HepG2 (cell line): Measurements from ENCODE around the gene TEK. TPM values are rescaled to one million over a fixed set of nuclear protein-coding genes. Genes with fewer than 3 reads are reported as not detected.

Experiments used
- ATAC-seq: fragments of 200-7000 bp; cut with Tn5 transposase; 3 replicates; pipeline ENCODE4 v1.9.1; 2020; ENCODE audit warnings: mild to moderate bottlenecking, moderate library complexity
- BruUV-seq: library from RNA; stranded (reverse); fragments of 400-500 nt; replicated peaks from 2 replicates; lab custom pipeline; 2021; lab: Mats Ljungman, UMichigan
- CTCF ChIA-PET: fragments of 300-600 bp; formaldehyde crosslinking; extraction: SDS; loops from one replicate; lab custom pipeline; 2021; ENCODE audit warnings: low total read pairs, inconsistent platforms, low intra/inter-chr PET ratio; lab: Yijun Ruan, JAX
- POLR2A ChIA-PET: fragments of 350-600 bp; sonication (Branson Sonifier 250); formaldehyde crosslinking; loops from one replicate; lab custom pipeline; 2020; ENCODE audit warnings: antibody characterized with exemption, inconsistent platforms; lab: Yijun Ruan, JAX
- DNase-seq: peaks from one replicate; pipeline ENCODE4 v3.0.0-alpha.2; 2015; ENCODE audit warnings: low spot score
- FAIRE-seq: peaks from 3 replicates; lab custom pipeline; 2011; peaks lifted over from hg19 to GRCh38; lab: Jason Lieb, UNC
- H2AFZ ChIP-seq: one replicate; pipeline ENCODE4 v1.6.1; 2011; ENCODE audit warnings: low read length, inconsistent platforms
- H3K27ac ChIP-seq: fragments of 300-600 bp; 3 replicates; pipeline ENCODE4 v1.8.0; 2011; ENCODE audit warnings: mixed run types, mild to moderate bottlenecking, mixed read lengths, low read length, inconsistent platforms; ENCODE audit not compliant: insufficient read depth; ENCODE audit errors: extremely low read length
- H3K27me3 ChIP-seq, 2 experiments: fragments of 200-600 bp in 1 of 2; 2 replicates in 1 of 2; 3 replicates in 1 of 2; pipeline versions ENCODE4 v1.6.0 to v1.8.0; 2011; ENCODE audit warnings: low read length in 2 of 2, mild to moderate bottlenecking in 2 of 2, moderate library complexity in 2 of 2, inconsistent platforms in 1 of 2; ENCODE audit not compliant: insufficient read depth in 2 of 2, control insufficient read depth in 1 of 2
- H3K36me3 ChIP-seq, 2 experiments: fragments of 200-600 bp in 1 of 2; replicated peaks in 1 of 2; 2 replicates in 1 of 2; 3 replicates in 1 of 2; pipeline versions ENCODE4 v1.5.1 to v1.8.0; 2011; ENCODE audit warnings: low read length in 2 of 2, inconsistent platforms in 1 of 2; ENCODE audit not compliant: insufficient read depth in 2 of 2, control insufficient read depth in 1 of 2
- H3K4me1 ChIP-seq: 2 replicates; pipeline ENCODE4 v1.5.1; 2012; ENCODE audit warnings: low read length, inconsistent platforms; ENCODE audit not compliant: insufficient read depth
- H3K4me2 ChIP-seq: 2 replicates; pipeline ENCODE4 v1.6.0; 2011; ENCODE audit warnings: low read depth, low read length, inconsistent platforms
- H3K4me3 ChIP-seq, 3 experiments: fragments of 200-600 bp in 1 of 3; sonication (generic), shearing (Covaris generic) in 1 of 3; replicated peaks in 1 of 3; 2 replicates each; pipeline ENCODE4 v1.5.1; 2011 to 2016; ENCODE audit warnings: low read length in 3 of 3, inconsistent platforms in 2 of 3, low read depth in 2 of 3, mild to moderate bottlenecking in 2 of 3, control low read depth in 1 of 3, mixed read lengths in 1 of 3; ENCODE audit not compliant: insufficient read depth in 1 of 3
- H3K79me2 ChIP-seq: one replicate; pipeline ENCODE4 v1.6.1; 2011; ENCODE audit warnings: low read length, inconsistent platforms; ENCODE audit not compliant: insufficient read depth
- H3K9ac ChIP-seq: 2 replicates; pipeline ENCODE4 v1.6.0; 2011; ENCODE audit warnings: mild to moderate bottlenecking, low read depth, low read length, inconsistent platforms; ENCODE audit not compliant: insufficient read depth
- H3K9me3 ChIP-seq: 2 replicates; pipeline ENCODE4 v1.5.1; 2012; ENCODE audit warnings: mild to moderate bottlenecking, low read length
- H4K20me1 ChIP-seq: 2 replicates; pipeline ENCODE4 v1.6.0; 2011; ENCODE audit warnings: inconsistent platforms, mild to moderate bottlenecking, low read length, moderate library complexity; ENCODE audit not compliant: insufficient read depth
- AHDC1 ChIP-seq: sonication (generic); formaldehyde crosslinking; IDR thresholded peaks from 2 replicates; pipeline ENCODE4 v1.5.1; 2020; ENCODE audit warnings: mild to moderate bottlenecking, missing genetic modification reagents, borderline replicate concordance
- AKAP8 ChIP-seq: sonication (generic); formaldehyde crosslinking; IDR thresholded peaks from 2 replicates; pipeline ENCODE4 v1.5.1; 2020; ENCODE audit warnings: mild to moderate bottlenecking, missing genetic modification reagents
- HOXA5 ChIP-seq: sonication (generic); formaldehyde crosslinking; IDR thresholded peaks from 2 replicates; pipeline ENCODE4 v1.4.0; 2020; ENCODE audit warnings: missing genetic modification reagents
- JDP2 ChIP-seq: sonication (generic); formaldehyde crosslinking; IDR thresholded peaks from 2 replicates; pipeline ENCODE4 v1.8.1; 2022; ENCODE audit warnings: missing genetic modification reagents, borderline replicate concordance
- SRSF1 ChIP-seq: fragments of 200-400 bp; formaldehyde crosslinking; optimal IDR thresholded peaks from 2 replicates; pipeline ENCODE3; 2017; ENCODE audit warnings: mild to moderate bottlenecking, low read depth, low read length, moderate library complexity
- ZNF230 ChIP-seq: sonication (generic); formaldehyde crosslinking; IDR thresholded peaks from 2 replicates; pipeline ENCODE4 v1.4.0; 2020; ENCODE audit warnings: mild to moderate bottlenecking, missing genetic modification reagents
- WGBS: methylation state at CpG from one replicate; pipeline ENCODE4 v1.1.6; 2017; ENCODE audit warnings: low lambda C conversion rate; 5-methylcytosine and 5-hydroxymethylcytosine counted together
- in situ Hi-C: cut with HindIII; loops from 2 replicates; pipeline ENCODE4 v1.10.0; 2017; ENCODE audit warnings: low pct_unique_long_range_greater_than_20kb; ENCODE audit not compliant: extremely low pct_ligation_motif_present
- intact Hi-C: fragments of 100-400 bp; cut with micrococcal nuclease; formaldehyde crosslinking; loops from one replicate; pipeline ENCODE4 v1.10.0; 2022; ENCODE audit not compliant: unreplicated experiment
- polyA plus RNA-seq, 8 experiments: library from polyadenylated mRNA; depleted of rRNA in 3 of 8; stranded (reverse) in 7 of 8; unstranded in 1 of 8; fragments of >200 nt; fragmentation: Illumina TruSeq in 4 of 8; extraction: Trizol in 4 of 8; gene quantifications; 2 replicates each; pipeline versions ENCODE4 v1.2.1 to v1.2.3, GENCODE V29; 2011 to 2016; ENCODE audit warnings: low read depth in 4 of 8, missing spikeins in 1 of 8, mixed read lengths in 1 of 8; ENCODE audit not compliant: insufficient read depth in 1 of 8
- total RNA-seq, 5 experiments: library from RNA; depleted of rRNA; stranded (reverse); fragments of >200 nt; fragmentation: Illumina TruSeq; extraction: Trizol; gene quantifications; 2 replicates each; pipeline ENCODE4 v1.2.3, GENCODE V29; 2016; ENCODE audit warnings: low read depth in 1 of 5

The TEK gene
- total and polyA plus RNA-seq, 2 of the 13 experiments (the other 11 are each of a cell fraction or from before 2014, with no cell fraction given), result not detected

GRCh38 chr9:27168496-27168895 is 59.5 kb downstream of the TEK start:
- CTCF ChIA-PET, result no interaction called here
- no peak for TF ChIP-seq HOXA5 (CRISPR knock-in tag)
- no peak for TF ChIP-seq AHDC1 (CRISPR knock-in tag)
- no peak for TF ChIP-seq AKAP8 (CRISPR knock-in tag)
- TF ChIP-seq ZNF230 (CRISPR knock-in tag), result no peak
- no peak for TF ChIP-seq SRSF1
- TF ChIP-seq JDP2 (CRISPR knock-in tag), result no peak
- TF ChIP-seq, all 625 proteins: peak for 0
- no peak for FAIRE-seq
- Histone ChIP-seq H3K9ac (no peak overlapping the region), H4K20me1 (no peaks in the 10 kb centered on the region), H3K4me3 (no peak overlapping the region), H3K36me3 (no peaks in the 10 kb centered on the region), H3K9me3 (no peaks in the 10 kb centered on the region), H3K4me2 (no peak overlapping the region), H3K27me3 (no peaks in the 10 kb centered on the region; a peak in 1 of 5 replicates), H3K27ac (no peak overlapping the region), H2AFZ (no peak overlapping the region), H3K4me1 (no peaks in the 10 kb centered on the region), H3K79me2 (no peaks in the 10 kb centered on the region)
- no peak for ATAC-seq
- intact Hi-C loops (no loop called here), in situ Hi-C loops (no loop called here)
- POLR2A ChIA-PET, result no interaction called here
- no TSS peak for BruUV-seq
- 0% methylated on average over 1 of the region's 1 CpG for WGBS
- no peak for DNase-seq
